Placental pericyte (primary cell): Measurements from ENCODE around the gene ANKMY2. TPM values are rescaled to one million over a fixed set of nuclear protein-coding genes. Genes with fewer than 3 reads are reported as not detected.

Experiments used
- total RNA-seq: library from RNA; depleted of rRNA; stranded (reverse); fragments of >200 nt; gene quantifications from 2 replicates; pipeline ENCODE4 v1.2.3, GENCODE V29; 2012

Gene ANKMY2
- total RNA-seq = 23.0 and 23.6 TPM in 2 replicates

GRCh38 chr7:16645593-16646471 is at the start of gene ANKMY2, which contains the start of gene BZW2:
TSS of gene ANKMY2 (minus strand) at chr7:16645754. CDS start at chr7:16645573, 181 bp downstream.
TSS of gene BZW2 (plus strand) at chr7:16646181. CDS start at chr7:16665444, 19,263 bp downstream.

Other genes with a start within 250 kb of the ANKMY2 start
- gene CRPPA, start 224.2 kb downstream of the ANKMY2 start, total RNA-seq = 1.3 and 2.9 TPM in 2 replicates
- gene SOSTDC1, start 180.0 kb downstream of the ANKMY2 start, total RNA-seq = not detected in 2 replicates
- gene LRRC72, start 118.9 kb downstream of the ANKMY2 start, total RNA-seq = not detected in 2 replicates
- 82.5 and 86.8 TPM in 2 replicates for gene BZW2, start 427 bp upstream of the ANKMY2 start, total RNA-seq
- 15.5 and 46.8 TPM in 2 replicates for gene TSPAN13, start 108.0 kb upstream of the ANKMY2 start, total RNA-seq
- under 0.01 TPM in 1 of 2 replicates, not detected in the other for gene AGR2, start 159.2 kb upstream of the ANKMY2 start, total RNA-seq
- not detected in 2 replicates for gene AGR3, start 236.2 kb upstream of the ANKMY2 start, total RNA-seq